Right lobe of liver (tissue), 6 donors: ENCODE data around the gene ADCY1. TPM values are rescaled to one million over a fixed set of nuclear protein-coding genes. Genes with fewer than 3 reads are reported as not detected.

Experiments
- ATAC-seq, 4 donors: fragments of 200-7000 bp; cut with Tn5 transposase; one replicate each; pipeline ENCODE4 v1.9.1; 2020; ENCODE audit warnings: mild to moderate bottlenecking in 4 of 4, moderate library complexity in 4 of 4
- DNase-seq, 3 donors: peaks; one replicate each; pipeline ENCODE4 v3.0.0-alpha.2; 2020
- H3K27ac ChIP-seq, 3 donors: fragments of 200-600 bp; one replicate each; pipeline ENCODE4 v1.8.0; 2022
- H3K27me3 ChIP-seq, 2 donors: fragments of 200-600 bp; one replicate each; pipeline ENCODE4 v1.8.0; 2022
- H3K36me3 ChIP-seq, 4 donors: fragments of 200-600 bp; sonication (generic) in 1 of 4; one replicate each; pipeline versions ENCODE4 v1.5.1 to v1.8.0; 2017 to 2022; ENCODE audit warnings: control low read depth in 1 of 4
- H3K4me1 ChIP-seq, 4 donors: fragments of 200-600 bp; sonication (generic) in 1 of 4; one replicate each; pipeline versions ENCODE4 v1.5.1 to v1.8.0; 2017 to 2022; ENCODE audit warnings: control low read depth in 1 of 4
- H3K4me3 ChIP-seq, 3 donors: fragments of 200-600 bp; one replicate each; pipeline ENCODE4 v1.8.0; 2022
- H3K9me3 ChIP-seq, 4 donors: fragments of 200-600 bp; sonication (generic) in 1 of 4; one replicate each; pipeline versions ENCODE4 v1.5.1 to v1.8.0; 2017 to 2022; ENCODE audit warnings: control low read depth in 1 of 4
- CTCF ChIP-seq, 4 donors: fragments of 200-600 bp in 3 of 4; fragments of 450-650 bp in 1 of 4; IDR thresholded peaks; one replicate each; pipeline versions ENCODE4 v1.5.1 to v1.8.0; 2016 to 2022; ENCODE audit warnings: antibody characterized with exemption in 4 of 4, mild to moderate bottlenecking in 2 of 4
- POLR2A ChIP-seq: fragments of 450-650 bp; IDR thresholded peaks from one replicate; pipeline ENCODE4 v1.6.1; 2017; ENCODE audit warnings: antibody characterized with exemption, mild to moderate bottlenecking
- WGBS: methylation state at CpG from one replicate; pipeline ENCODE4 v1.1.6; 2018; ENCODE audit warnings: low coverage, low lambda C conversion rate; ENCODE audit not compliant: insufficient coverage; ENCODE audit errors: missing lambda C conversion rate; 5-methylcytosine and 5-hydroxymethylcytosine counted together
- intact Hi-C, 2 donors: fragments of 100-400 bp; cut with DNase I; formaldehyde crosslinking; loops; one replicate each; pipeline versions ENCODE4 v1.11.2 to v1.14.1; 2022
- total RNA-seq, 6 experiments: library from RNA; depleted of rRNA in 2 of 6; stranded (reverse); fragments of >200 nt in 2 of 6; fragmentation: NEBNext Ultra II Directional in 3 of 6; extraction: Animal tissue kit (Norgen Biotek cat#: 25700) in 3 of 6; gene quantifications; one replicate each; pipeline versions ENCODE4 v1.1.0 to v1.2.4, GENCODE V29; 2016 to 2023
- donor health status: DM: no; HTN: yes; CAD: no.
- donor health status: DM: no; HTN: no; CAD: no.
- donor health status: DM: no; HTN: no; CAD: no.
- donor health status: DM: no; HTN: yes; CAD: no.
- donor health status: DM: no; HTN: yes; CAD: no.

ADCY1 gene
- total RNA-seq, 6 experiments from 2014 or later, result 7.2 to 17.6 (median 9.3) TPM

- H3K9me3 ChIP-seq, result no peaks in the 10 kb centered on the region
- DNase-seq (peak in 1 of 3 donors; percentile 20), ATAC-seq (no peak)
- H3K4me3 ChIP-seq, result no peak overlapping the region
- no peaks in the 10 kb centered on the region for H3K36me3 ChIP-seq
- intact Hi-C loops, result no loop called here
- no peaks in the 10 kb centered on the region for H3K4me1 ChIP-seq
- no peaks in the 10 kb centered on the region for H3K27me3 ChIP-seq
- WGBS, result 50% methylated on average over 1 of the region's 7 CpGs
- TF ChIP-seq POLR2A (no peak), CTCF (IDR thresholded peaks at IDR 0.05) (no peak)
- no peak overlapping the region for H3K27ac ChIP-seq
Measured at GRCh38 chr7:45623157-45623556, 49.0 kb downstream of the ADCY1 start.

- H3K4me3 ChIP-seq, result no peak overlapping the region
- H3K27me3 ChIP-seq, result no peaks in the 10 kb centered on the region
- DNase-seq (peak in 1 of 3 donors; percentile 28), ATAC-seq (no peak)
- no peaks in the 10 kb centered on the region for H3K9me3 ChIP-seq
- 56% methylated on average over 7 of the region's 9 CpGs for WGBS
- H3K36me3 ChIP-seq, result no peaks in the 10 kb centered on the region
- no peaks in the 10 kb centered on the region for H3K4me1 ChIP-seq
- intact Hi-C loops, result no loop called here
- H3K27ac ChIP-seq, result no peak overlapping the region
- no peak for TF ChIP-seq POLR2A
- no peak for TF ChIP-seq CTCF (IDR thresholded peaks at IDR 0.05)
Measured at GRCh38 chr7:45623740-45624391, 49.7 kb downstream of the ADCY1 start.

GRCh38 chr7:45624392-45624760 lies 50.2 kb downstream of the ADCY1 start:
- DNase-seq, result no peak
- ATAC-seq, result no peak
- no peak for TF ChIP-seq CTCF (IDR thresholded peaks at IDR 0.05)
- TF ChIP-seq POLR2A, result no peak

DNA sequence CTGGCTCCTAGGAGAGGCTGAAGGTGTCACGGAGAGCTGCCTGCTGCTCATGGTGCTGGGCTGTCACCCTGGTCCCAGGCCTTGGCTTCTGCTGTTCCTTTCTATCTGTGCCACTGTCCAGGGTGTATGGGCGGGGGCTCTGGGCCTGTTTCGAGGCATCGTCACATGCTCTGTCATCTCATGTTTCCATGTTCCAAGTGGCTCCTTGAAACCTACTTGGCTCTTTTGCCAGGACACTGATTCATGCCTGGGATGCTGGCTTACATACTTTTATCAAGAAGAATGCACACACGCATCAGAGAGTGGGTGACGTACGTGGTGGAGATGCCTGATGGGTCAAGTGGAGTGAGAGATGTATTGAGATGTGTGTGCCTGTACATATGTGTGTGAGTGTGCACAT lies 50.9 kb downstream of the ADCY1 start:
- H3K36me3 ChIP-seq, result no peaks in the 10 kb centered on the region
- H3K27me3 ChIP-seq, result no peaks in the 10 kb centered on the region
- no peak for TF ChIP-seq POLR2A
- TF ChIP-seq CTCF (IDR thresholded peaks at IDR 0.05), result no peak
- ATAC-seq (no peak), DNase-seq (peak in 1 of 3 donors; percentile 34)
- no peaks in the 10 kb centered on the region for H3K9me3 ChIP-seq
- WGBS, result 82% methylated on average over 4 of the region's 7 CpGs
- no peaks in the 10 kb centered on the region for H3K4me1 ChIP-seq
- H3K27ac ChIP-seq, result no peak overlapping the region
- intact Hi-C loops, result no loop called here
- H3K4me3 ChIP-seq, result no peak overlapping the region

More at GRCh38 chr7:45624392-45624760, 50.2 kb downstream of the ADCY1 start:
- intact Hi-C loops, result no loop called here
- Histone ChIP-seq H3K4me1 (no peaks in the 10 kb centered on the region), H3K27me3 (no peaks in the 10 kb centered on the region), H3K36me3 (no peaks in the 10 kb centered on the region), H3K4me3 (no peak overlapping the region), H3K27ac (no peak overlapping the region), H3K9me3 (no peaks in the 10 kb centered on the region)
